ENCODE results near the gene PRKCA.

PRKCA gene

GRCh38 chr17:66755101-66755943 is 452.9 kb downstream of the PRKCA start:
- H3K4me3 Mint-ChIP-seq, result no peak overlapping the region
- H3K27ac Mint-ChIP-seq, result peak overlapping the region in 1 of 2 donors; percentile 71
- DNase-seq (no peak), ATAC-seq (no peak)
- no peaks in the 10 kb centered on the region for H3K27me3 Mint-ChIP-seq
- H3K4me1 Mint-ChIP-seq, result no peaks in the 10 kb centered on the region
- no peaks in the 10 kb centered on the region for H3K9me3 Mint-ChIP-seq

DNA sequence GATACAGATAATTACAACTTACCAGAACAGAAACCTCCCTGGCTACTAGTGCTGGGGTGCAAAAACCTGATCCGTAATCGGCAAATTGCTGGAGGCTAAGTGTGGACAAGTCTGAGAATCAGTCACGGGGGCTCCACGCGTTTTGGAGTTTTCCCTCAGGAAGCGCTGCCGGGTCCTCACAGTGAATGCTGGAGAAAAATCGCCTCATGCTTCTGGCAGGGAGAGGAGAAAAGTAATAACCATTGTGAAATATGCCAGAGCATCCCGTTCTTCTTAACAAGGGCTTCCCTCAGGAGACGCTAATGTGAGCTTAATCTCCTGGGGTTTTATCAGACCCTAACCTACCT is 453.5 kb downstream of the PRKCA start:
- Mint-ChIP-seq H3K4me3 (no peak overlapping the region), H3K27ac (no peak overlapping the region), H3K4me1 (no peaks in the 10 kb centered on the region), H3K9me3 (no peaks in the 10 kb centered on the region), H3K27me3 (no peaks in the 10 kb centered on the region)
- no peak for DNase-seq
- no peak for ATAC-seq

- Mint-ChIP-seq H3K27ac (no peak overlapping the region), H3K27me3 (no peaks in the 10 kb centered on the region), H3K4me3 (no peak overlapping the region), H3K4me1 (no peaks in the 10 kb centered on the region), H3K9me3 (no peaks in the 10 kb centered on the region)
- DNase-seq, result no peak
- ATAC-seq, result no peak
Measured at GRCh38 chr17:66760324-66760723, 457.9 kb downstream of the PRKCA start.

DNA sequence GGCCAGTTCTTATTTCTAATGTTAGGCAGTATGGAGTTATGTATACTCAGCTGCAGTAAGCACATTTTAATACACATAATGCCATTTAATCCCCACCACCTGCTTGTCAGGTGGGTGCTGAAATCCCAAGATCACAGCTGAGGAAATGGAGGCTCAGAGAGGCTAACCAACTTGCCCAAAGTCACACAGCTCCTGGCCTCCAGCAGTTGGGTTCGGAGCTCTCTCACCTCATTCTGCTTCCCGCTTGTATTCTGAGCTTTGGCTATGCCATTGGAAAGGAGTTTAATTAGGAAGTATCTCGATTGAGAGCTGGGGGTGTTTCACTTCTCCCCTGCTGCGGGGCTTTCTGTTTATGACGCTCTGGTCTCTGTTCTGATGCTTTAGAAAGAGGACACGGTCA is 459.9 kb downstream of the PRKCA start:
- no peak for DNase-seq
- no peak overlapping the region for H3K4me3 Mint-ChIP-seq
- peak overlapping the region in 1 of 2 donors; percentile 67 for H3K27ac Mint-ChIP-seq
- H3K27me3 Mint-ChIP-seq, result no peaks in the 10 kb centered on the region
- H3K4me1 Mint-ChIP-seq, result no peaks in the 10 kb centered on the region
- no peak for ATAC-seq
- H3K9me3 Mint-ChIP-seq, result no peaks in the 10 kb centered on the region

DNA sequence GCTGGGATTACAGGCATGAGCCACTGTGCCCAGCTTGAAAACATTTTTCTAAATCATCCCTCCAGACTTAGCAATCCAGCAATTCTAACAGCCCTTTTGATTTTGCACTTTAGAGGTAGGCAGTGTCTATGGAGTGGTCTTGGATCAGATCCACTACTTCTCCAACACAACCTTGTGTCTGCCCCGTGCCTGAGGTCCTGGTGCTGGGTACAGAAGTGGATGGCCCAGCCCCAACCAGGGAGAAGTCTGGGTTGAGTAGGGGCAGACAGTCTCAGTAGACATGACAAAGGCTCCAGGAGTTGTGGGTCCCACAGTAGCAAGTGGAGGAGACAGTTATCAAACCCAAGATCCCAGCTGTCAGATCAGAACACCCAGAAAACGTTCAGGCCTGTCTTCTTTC is 460.6 kb downstream of the PRKCA start:
- no peaks in the 10 kb centered on the region for H3K4me1 Mint-ChIP-seq
- no peaks in the 10 kb centered on the region for H3K9me3 Mint-ChIP-seq
- H3K27ac Mint-ChIP-seq, result peak overlapping the region in 1 of 2 donors; percentile 63
- H3K4me3 Mint-ChIP-seq, result no peak overlapping the region
- DNase-seq (no peak), ATAC-seq (no peak)
- H3K27me3 Mint-ChIP-seq, result no peaks in the 10 kb centered on the region

GRCh38 chr17:66764506-66764905 is 462.1 kb downstream of the PRKCA start:
- H3K4me1 Mint-ChIP-seq, result no peaks in the 10 kb centered on the region
- no peak for ATAC-seq
- no peak overlapping the region for H3K4me3 Mint-ChIP-seq
- DNase-seq, result no peak
- H3K27ac Mint-ChIP-seq, result no peak overlapping the region
- no peaks in the 10 kb centered on the region for H3K9me3 Mint-ChIP-seq
- H3K27me3 Mint-ChIP-seq, result no peaks in the 10 kb centered on the region

GRCh38 chr17:66767154-66767933 is 464.9 kb downstream of the PRKCA start:
- peak overlapping the region in 1 of 2 donors; percentile 71 for H3K27ac Mint-ChIP-seq
- H3K4me1 Mint-ChIP-seq, result no peaks in the 10 kb centered on the region
- no peaks in the 10 kb centered on the region for H3K27me3 Mint-ChIP-seq
- no peaks in the 10 kb centered on the region for H3K9me3 Mint-ChIP-seq
- DNase-seq (no peak), ATAC-seq (no peak)
- H3K4me3 Mint-ChIP-seq, result no peak overlapping the region

DNA sequence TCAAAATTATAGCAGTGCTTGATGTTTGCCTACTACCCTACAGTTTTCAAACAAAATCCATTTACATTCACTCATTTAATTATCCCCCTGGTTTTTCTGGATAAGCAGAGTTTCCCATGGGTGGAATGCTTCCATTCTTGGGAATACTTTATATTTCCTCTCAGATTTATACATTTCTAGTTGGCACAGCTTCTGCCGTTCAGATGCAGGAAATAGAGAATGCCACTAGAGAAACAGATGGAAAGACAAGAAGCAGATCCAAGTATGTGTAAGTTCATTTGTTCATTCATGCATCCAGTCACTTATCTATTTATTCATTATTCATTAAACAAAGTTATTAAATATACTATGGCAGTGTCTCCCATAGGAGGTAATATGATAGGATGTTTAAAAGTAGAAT is 467.5 kb downstream of the PRKCA start:
- H3K9me3 Mint-ChIP-seq, result no peaks in the 10 kb centered on the region
- H3K27ac Mint-ChIP-seq, result no peak overlapping the region
- DNase-seq, result no peak
- ATAC-seq, result no peak
- no peak overlapping the region for H3K4me3 Mint-ChIP-seq
- no peaks in the 10 kb centered on the region for H3K27me3 Mint-ChIP-seq
- H3K4me1 Mint-ChIP-seq, result no peaks in the 10 kb centered on the region

- H3K27ac Mint-ChIP-seq, result no peak overlapping the region
Measured at GRCh38 chr17:66772148-66772812, 469.9 kb downstream of the PRKCA start.

GRCh38 chr17:66775271-66775670 is 472.9 kb downstream of the PRKCA start:
- DNase-seq (no peak), ATAC-seq (no peak)
- H3K4me3 Mint-ChIP-seq, result no peak overlapping the region
- H3K27ac Mint-ChIP-seq, result no peak overlapping the region
- no peaks in the 10 kb centered on the region for H3K4me1 Mint-ChIP-seq
- H3K27me3 Mint-ChIP-seq, result no peaks in the 10 kb centered on the region
- H3K9me3 Mint-ChIP-seq, result no peaks in the 10 kb centered on the region

More at GRCh38 chr17:66772148-66772812, 469.9 kb downstream of the PRKCA start:
- no peak overlapping the region for H3K4me3 Mint-ChIP-seq
- H3K9me3 Mint-ChIP-seq, result no peaks in the 10 kb centered on the region
- H3K27me3 Mint-ChIP-seq, result no peaks in the 10 kb centered on the region
- ATAC-seq (no peak), DNase-seq (no peak)
- no peaks in the 10 kb centered on the region for H3K4me1 Mint-ChIP-seq

GRCh38 chr17:66775881-66776400 is 473.5 kb downstream of the PRKCA start:
- Mint-ChIP-seq H3K27me3 (no peaks in the 10 kb centered on the region), H3K9me3 (no peaks in the 10 kb centered on the region), H3K4me3 (no peak overlapping the region), H3K27ac (no peak overlapping the region), H3K4me1 (no peaks in the 10 kb centered on the region)
- ATAC-seq (no peak), DNase-seq (no peak)

- Mint-ChIP-seq H3K9me3 (no peaks in the 10 kb centered on the region), H3K4me3 (no peak overlapping the region), H3K27ac (no peak overlapping the region), H3K27me3 (no peaks in the 10 kb centered on the region), H3K4me1 (no peaks in the 10 kb centered on the region)
- no peak for DNase-seq
- ATAC-seq, result no peak
Measured at GRCh38 chr17:66776999-66777688, 474.7 kb downstream of the PRKCA start.

DNA sequence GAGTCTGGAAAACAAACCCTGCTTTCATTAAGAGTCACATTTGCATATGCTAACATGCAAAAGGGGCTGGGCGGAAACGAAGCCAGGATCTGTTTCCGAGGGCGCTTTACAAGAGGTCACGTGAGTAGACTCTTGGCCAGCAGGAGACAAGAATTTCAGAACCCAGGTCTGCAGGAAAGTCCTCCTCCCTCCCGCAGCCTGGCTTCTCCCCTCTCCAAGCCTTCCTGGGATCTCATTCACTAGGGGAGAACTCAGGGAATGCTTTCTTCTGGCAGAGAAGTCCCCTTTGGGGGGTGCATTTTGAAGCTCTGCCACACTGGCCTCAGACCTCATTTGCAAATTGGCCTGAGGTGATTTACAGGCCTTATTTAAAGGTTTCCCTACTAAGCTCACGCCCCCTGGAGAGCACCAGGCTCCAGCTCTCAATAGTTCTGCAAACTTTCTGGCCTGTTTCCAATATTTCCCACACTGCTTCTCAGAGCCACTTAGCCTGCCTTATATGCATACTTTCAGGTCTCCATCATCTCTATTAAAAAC is 475.3 kb downstream of the PRKCA start:
- ATAC-seq, result no peak
- no peaks in the 10 kb centered on the region for H3K4me1 Mint-ChIP-seq
- no peak overlapping the region for H3K4me3 Mint-ChIP-seq
- H3K27me3 Mint-ChIP-seq, result no peaks in the 10 kb centered on the region
- no peak overlapping the region for H3K27ac Mint-ChIP-seq
- DNase-seq, result no peak
- no peaks in the 10 kb centered on the region for H3K9me3 Mint-ChIP-seq

GRCh38 chr17:66778531-66779236 is 476.3 kb downstream of the PRKCA start:
- no peaks in the 10 kb centered on the region for H3K4me1 Mint-ChIP-seq
- ATAC-seq (no peak), DNase-seq (no peak)
- no peak overlapping the region for H3K4me3 Mint-ChIP-seq
- H3K27ac Mint-ChIP-seq, result peak overlapping the region in 1 of 2 donors; percentile 10
- no peaks in the 10 kb centered on the region for H3K27me3 Mint-ChIP-seq
- H3K9me3 Mint-ChIP-seq, result no peaks in the 10 kb centered on the region

- Mint-ChIP-seq H3K27ac (no peak overlapping the region), H3K4me3 (no peak overlapping the region), H3K9me3 (no peaks in the 10 kb centered on the region), H3K27me3 (no peaks in the 10 kb centered on the region), H3K4me1 (no peaks in the 10 kb centered on the region)
- ATAC-seq (no peak), DNase-seq (no peak)
Measured at GRCh38 chr17:66779237-66779606, 476.8 kb downstream of the PRKCA start.

All from stimulated activated naive CD8-positive, alpha-beta T cell treated with anti-CD3 and anti-CD28 coated beads, Interleukin-15, amount 100 ng/mL, for 72 hours (primary cell).